Measurements from ENCODE around the gene MIPEP.

DNA sequence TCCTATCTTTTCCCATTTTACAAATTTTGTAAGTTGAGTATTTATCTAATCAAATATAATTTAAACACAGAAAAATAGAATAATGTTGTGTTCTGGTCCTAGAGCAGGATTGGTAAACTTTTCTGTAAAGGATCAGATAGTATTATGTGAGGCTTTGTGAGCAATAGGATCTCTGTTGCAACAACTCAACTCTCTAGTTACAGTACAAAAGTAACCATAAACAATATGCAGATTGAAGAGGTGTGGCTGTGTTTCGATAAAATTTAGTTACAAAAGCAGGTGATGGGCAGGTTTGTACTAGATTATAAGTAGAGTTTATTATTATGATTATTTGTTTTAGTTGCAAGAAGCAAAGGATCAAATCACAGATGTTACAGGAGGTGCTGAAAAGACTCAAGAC lies 23.3 kb upstream of the MIPEP start:
- TF ChIP-seq CTCF (IDR thresholded peaks at IDR 0.05) (no peak), POLR2AphosphoS5 (IDR thresholded peaks at IDR 0.05) (no peak)

Measured in breast epithelium (tissue), 3 donors.